Measurements from ENCODE around the gene ALAS2.
"Not testable (repeated sequence)": the region's sequence is repeated elsewhere in the genome, so short reads cannot be mapped to it uniquely, and the experiment has no call there.

The ALAS2 gene, protein sequence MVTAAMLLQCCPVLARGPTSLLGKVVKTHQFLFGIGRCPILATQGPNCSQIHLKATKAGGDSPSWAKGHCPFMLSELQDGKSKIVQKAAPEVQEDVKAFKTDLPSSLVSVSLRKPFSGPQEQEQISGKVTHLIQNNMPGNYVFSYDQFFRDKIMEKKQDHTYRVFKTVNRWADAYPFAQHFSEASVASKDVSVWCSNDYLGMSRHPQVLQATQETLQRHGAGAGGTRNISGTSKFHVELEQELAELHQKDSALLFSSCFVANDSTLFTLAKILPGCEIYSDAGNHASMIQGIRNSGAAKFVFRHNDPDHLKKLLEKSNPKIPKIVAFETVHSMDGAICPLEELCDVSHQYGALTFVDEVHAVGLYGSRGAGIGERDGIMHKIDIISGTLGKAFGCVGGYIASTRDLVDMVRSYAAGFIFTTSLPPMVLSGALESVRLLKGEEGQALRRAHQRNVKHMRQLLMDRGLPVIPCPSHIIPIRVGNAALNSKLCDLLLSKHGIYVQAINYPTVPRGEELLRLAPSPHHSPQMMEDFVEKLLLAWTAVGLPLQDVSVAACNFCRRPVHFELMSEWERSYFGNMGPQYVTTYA

DNA sequence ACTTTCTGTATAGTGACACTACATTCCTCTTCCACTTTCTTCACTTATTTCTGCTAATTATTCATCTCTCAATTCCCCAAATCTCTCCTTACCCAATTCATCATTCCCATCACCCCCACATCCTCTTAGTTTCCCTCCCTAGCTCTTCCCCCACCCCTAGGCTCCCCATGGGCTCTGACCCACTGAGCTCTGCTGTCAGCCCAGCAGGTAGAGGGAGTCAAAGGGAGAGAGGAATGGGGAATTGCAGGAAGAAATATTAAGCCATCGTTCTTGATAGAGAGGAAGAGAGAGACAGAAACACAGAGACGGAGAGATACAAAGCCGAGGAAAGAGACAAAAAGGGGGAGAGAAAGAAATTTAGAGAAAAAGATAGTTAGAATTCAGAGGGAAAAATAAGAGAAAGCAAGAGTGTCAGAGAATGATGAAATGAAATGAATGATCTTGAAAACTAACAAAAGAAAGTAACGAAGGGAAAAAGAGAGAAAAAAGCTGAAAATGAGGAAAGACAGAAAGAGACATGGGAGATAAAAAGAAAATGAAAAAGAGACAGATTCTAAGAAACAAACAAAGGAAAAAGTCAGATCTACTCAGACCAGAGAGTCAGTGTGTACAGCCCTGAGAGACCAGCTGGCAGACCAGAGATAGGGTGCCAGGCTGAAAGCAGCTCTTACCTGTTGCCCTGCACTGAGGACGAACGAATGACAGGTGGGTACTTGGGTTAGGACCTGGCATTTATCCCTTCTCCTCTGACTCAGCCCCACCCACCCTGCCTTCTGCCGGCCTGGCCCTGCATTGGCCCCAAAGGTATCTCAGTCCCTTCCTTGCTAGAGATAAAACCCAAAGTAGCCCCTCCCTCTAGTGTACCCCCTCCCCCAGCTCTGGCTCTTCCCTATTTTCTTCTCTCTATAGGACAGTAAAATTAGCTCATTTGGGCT is at the start of gene ALAS2:
Gene ALAS2, minus strand, starts transcription at position 707 of the 935 bp plus-strand sequence. CDS start 4,977 bp downstream, outside the sequence.
- no peak for DNase-seq (ENCODE audit: low spot score)

DNA sequence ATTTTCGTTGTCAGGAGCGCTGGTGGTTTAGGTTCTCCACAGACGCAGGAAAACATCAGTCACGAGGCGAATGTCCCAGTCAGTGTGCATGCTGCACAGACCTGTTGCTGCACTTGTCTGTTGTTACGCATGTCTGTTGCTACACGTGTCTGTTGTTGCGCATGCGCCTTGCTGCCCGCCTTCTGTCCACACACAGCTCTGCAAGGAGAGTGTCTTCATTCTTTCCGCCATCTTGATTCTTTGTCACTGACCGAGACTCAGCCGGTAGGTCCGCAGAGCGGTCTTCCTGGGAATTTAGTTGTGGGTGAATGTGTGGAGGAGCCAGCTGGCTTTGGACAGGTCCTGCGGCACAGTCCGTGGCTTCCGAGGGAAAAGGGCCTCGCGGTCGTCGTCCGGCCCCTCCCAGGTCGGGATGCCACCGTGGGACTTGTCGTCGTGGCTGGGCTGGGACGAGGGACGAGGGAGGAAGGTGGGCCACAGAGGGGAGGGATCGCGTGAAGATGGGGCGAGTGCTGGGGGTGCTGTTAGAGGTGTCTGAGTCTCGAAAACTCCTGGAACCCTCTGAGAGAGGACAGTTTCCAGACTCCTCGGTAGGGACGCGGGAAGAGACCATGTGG is 44.2 kb upstream of the ALAS2 start, which contains the start of gene PAGE2B:
Gene PAGE2B, plus strand, starts transcription at position 180 of the 617 bp plus-strand sequence. CDS start 1,012 bp downstream, outside the sequence.
- no peak for DNase-seq (ENCODE audit: low spot score)

DNA sequence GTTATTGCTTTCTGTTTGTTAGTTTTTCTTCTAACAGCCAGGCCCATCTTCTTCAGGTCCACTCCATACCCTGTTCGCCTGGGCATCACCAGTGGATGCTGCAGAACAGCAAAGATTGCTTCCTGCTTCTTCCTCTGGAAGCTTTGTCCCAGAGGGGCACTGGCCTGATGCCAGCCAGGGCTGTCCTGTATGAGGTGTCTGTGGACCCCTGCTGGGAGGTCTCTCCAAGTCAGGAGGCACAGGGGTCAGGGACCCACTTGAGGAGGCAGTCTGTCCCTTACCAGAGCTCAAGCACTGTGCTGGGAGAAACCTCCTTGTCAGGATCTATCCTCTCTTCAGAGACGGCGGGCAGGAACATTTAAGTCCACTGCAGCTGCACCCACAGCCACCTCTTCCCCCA is 41.5 kb upstream of the ALAS2 start:
- no peak for DNase-seq (ENCODE audit: low spot score)

DNA sequence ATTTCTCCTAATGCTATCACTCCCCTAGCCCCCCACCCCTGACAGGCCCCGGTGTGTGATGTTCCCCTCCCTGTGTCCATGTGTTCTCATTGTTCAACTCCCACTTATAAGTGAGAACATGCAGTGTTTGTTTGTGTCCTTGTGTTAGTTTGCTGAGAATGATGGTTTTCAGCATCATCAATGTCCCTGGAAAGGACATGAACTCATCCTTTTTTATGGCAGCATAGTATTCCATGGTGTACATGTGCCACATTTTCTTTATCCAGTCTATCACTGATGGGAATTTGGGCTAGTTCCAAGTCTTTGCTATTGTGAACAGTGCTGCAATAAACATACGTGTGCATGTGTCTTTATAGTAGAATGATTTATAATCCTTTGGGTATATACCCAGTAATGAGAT is 36.4 kb upstream of the ALAS2 start:
- DNase-seq (ENCODE audit: low spot score): not testable (repeated sequence)

DNA sequence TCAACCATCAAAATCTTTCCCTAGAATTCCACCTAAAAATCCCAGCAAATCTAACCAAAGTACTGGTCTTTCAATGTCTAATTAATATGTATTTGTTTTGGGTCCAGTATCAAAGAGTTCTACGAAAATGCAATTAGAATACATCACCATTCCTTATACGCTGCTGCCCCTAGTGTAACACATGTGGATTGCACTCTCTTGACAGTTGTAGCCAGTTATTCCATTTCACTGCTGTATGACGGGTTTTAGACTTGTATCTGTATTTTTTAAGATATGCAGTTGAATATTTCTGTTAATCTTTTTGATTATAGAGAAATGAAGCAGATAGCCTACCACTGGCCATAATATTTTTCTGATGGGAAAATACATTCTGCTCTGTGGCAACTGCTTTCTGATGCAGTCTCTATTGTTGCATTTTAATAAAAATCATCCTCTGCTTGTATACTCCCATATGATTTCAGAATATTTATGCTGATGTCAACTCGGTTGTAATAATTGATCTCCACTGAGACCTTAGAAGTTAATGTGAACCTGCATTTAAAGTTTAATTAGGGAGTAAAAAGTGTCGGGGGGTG is 27.0 kb upstream of the ALAS2 start:
- peak; percentile 14 for DNase-seq (ENCODE audit: low spot score)

DNA sequence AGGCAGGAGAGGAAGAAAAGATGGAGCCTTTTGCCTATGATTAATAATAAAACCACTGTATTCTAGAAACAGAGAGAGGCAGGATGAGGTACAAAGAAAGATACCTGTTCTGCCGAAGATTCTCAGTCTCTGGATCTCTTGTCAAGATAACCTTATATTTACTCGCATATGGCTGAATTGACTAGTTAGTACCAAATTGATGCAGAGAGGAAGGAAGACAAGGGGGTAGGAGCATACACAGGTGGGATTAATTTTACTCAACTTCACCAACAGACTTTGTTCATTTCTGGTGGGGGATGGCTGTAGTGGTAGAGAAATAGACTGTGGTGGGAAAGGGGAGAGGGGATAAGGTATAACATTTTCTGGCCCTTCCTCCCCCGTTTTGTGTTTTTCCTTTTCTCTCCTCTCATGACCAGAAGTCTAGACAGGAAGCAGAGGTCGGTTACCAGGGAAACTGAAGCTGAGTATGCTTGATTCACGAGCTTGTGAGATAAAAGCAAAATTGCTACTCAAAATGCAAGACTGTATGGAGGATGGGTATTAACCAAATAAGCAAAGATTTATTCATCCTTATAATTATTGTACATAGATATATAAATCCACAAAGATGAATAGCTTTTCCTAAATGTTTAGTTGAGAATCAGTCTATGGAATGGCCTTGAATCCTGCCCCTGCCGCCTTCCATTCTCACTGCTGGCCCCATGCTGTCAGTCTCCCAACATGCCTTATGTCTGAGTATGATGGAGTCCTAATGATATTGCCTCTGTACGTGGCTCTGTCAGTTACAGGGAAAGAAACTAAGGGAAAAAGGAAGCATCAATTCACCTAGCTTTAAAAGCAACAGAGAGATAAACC is 26.3 kb upstream of the ALAS2 start:
- no peak for DNase-seq (ENCODE audit: low spot score)

DNA sequence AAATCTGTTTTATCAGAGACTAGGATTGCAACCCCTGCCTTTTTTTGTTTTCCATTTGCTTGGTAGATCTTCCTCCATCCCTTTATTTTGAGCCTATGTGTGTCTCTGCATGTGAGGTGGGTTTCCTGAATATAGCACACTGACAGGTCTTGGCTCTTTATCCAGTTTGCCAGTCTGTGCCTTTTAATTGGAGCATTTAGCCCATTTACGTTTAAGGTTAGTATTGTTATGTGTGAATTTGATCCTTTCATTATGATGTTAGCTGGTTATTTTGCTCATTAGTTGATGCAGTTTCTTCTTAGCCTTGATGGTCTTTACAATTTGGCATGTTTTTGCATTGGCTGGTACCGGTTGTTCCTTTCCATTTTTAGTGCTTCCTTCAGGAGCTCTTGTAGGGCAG is 19.8 kb upstream of the ALAS2 start:
- DNase-seq (ENCODE audit: low spot score): not testable (repeated sequence)

DNA sequence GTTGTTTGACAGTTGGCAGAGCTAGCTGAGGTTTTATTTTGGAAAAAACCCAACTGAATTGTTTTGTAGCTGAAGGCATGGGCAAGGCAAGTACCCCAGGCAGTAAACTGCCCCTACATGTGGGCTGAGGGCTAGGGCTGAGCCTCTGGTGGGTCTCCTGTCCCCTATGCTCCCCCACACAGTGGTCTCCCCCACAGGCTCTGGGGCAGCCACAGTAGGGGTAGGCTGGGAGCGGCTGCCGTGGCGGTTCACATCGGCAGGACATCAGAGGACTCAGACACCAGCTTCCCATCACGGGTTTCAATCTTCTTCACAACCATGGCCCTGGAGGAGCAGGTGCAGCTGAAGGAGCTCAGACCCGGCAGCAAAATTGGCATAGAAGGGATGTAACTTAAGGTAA is 10.7 kb upstream of the ALAS2 start:
- DNase-seq (ENCODE audit: low spot score): no peak

DNA sequence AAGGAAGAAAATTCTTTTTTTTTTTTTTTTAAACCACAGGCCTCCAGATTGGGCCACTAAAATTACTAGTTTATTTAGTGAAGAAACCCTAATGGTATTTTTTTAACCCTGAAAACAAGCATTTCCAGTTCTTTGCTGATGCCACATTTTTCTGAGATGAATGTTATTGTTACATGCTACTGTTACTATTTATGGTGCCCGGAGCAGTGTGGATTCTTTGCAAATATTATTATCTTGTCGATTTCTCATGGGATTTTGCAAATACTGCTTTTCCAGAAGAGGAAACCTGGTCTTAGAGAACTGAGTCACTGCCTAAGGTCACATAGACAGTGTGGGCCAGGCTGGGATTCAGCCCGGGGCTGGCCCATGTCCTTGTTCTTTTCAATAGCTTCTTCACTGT is 8.7 kb upstream of the ALAS2 start:
- no peak for DNase-seq (ENCODE audit: low spot score)

DNA sequence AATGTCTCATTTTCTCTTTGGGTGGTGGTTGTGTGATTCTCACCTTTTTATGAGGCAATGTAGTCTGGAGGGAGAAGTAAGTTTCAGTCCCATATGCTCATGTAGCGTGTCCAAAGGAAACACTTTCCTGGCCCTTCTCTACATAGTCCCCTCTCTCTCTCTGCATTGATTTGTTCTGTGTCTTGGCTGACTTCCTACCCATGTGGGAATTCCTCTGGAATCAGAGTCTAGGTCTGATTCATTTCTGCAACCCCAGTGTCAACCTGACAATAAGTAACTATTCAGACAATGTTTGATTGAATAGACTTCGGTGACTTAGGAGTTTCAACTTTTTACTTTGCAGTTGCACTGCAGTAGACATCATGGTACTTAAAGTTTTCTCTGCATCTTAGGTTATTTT is 2.7 kb upstream of the ALAS2 start:
- no peak for DNase-seq (ENCODE audit: low spot score)

DNA sequence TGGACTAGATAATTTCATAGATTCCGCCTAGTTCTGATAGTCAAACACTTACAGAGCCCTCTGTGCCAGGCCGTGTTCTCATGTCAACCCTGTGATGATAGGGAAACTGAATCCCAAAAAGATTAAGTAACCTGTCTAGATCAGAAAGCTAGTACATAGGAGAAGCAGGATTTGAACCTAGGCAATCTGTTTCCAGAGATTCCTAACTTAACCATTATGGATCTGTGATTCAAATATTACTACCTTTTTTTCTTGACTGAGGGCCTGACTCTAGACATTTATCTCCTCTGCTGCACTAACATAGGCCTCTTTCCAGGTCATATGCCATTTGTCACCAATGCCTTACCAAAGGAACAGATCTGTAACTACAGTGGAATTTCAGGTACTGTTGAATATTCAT is 1.5 kb downstream of the ALAS2 start:
- DNase-seq (ENCODE audit: low spot score): no peak

DNA sequence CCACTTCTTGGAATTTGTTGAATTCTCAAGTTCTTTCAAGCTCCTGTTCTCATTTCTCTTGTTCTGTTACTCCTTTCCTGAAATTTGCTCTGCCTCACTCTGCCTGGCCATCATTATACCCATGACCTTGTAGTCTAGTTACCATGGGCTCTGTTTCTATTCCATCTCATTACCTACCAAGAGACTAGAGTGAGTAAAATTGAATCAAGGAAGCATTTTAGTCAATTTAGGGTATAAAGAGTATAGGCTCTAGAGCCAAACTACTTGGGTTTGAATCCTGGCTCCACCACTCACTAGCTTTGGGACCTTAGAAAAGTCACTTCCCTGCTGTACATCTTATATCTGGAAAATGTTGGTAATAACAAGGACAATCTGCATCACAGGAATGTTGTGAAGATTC is 2.2 kb downstream of the ALAS2 start:
- DNase-seq (ENCODE audit: low spot score): no peak

DNA sequence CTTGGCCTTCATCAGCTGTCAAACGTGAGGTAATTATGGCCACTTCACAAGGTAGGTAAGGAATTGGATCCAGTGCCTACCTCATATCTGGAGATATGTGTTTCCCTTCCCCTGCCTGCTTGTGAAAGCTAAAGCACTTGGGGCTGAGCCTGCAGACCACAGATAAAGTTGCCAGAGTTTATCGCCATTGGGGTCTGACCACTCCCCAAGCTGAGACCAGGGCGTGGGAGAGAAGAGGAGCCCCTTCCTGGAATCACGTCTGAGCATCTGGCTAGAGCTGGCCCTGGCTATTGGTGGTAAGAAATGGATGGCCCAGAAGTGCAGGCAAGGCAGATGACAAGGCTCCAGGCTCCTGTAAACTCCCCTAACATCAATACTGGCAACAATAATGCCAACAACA is 2.7 kb downstream of the ALAS2 start:
- no peak for DNase-seq (ENCODE audit: low spot score)

DNA sequence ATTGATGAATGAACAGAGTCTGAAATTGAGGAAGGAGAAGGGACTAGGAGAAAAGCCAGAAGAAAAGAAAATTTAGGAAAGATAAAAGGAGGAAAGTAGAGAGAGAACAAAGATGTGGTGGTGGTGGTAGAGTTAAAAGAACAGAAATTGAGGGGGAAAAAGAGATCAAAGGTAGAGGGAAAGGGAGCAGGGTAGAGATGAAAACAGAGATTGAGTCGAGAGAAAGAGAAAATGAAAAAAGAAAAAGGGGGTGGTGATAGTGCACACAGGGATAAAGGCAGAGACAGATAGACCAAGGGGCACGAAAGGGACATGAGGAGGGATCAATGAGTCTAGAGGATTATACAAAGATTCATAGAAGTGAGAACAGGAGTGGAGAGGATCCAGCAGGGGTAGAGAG is 3.9 kb downstream of the ALAS2 start:
- DNase-seq (ENCODE audit: low spot score): no peak

DNA sequence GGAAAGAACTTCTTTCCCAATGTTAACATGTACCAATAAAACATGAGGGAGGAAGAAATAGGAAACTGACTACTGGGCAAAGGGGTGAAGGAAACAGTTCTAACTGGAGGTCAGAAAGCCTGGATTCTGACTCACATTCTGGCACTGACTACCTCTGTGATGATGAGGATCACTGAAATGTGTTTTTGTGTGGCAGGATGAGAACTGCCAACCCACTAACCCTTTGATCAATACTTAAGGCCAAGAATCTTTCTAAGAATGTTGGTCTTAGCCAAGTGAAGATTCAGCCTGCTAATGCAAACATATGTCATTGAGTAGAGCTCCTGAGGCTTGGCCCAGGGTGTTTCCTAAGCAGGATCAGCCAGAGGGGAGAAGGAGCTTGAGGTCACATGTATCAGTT is 4.6 kb downstream of the ALAS2 start:
- no peak for DNase-seq (ENCODE audit: low spot score)

DNA sequence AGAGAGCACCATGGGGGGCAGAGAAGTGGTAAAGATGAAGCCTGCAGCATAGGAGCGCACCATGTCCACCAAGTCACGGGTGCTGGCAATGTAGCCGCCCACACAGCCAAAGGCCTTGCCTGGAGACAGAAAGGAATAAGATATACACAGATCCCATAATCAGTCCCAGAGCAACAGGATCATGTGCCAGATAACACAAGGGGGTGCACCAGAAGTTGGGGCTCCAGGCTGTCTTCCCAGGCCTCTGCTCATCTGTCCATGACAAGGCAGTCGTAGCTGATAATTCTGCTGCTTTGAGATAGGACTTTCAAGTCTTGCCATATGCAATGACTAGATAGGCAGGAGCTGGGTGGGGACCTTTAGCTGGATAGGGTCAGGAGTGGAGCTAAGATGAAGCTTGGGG is 15.9 kb downstream of the ALAS2 start:
- no peak for DNase-seq (ENCODE audit: low spot score)

DNA sequence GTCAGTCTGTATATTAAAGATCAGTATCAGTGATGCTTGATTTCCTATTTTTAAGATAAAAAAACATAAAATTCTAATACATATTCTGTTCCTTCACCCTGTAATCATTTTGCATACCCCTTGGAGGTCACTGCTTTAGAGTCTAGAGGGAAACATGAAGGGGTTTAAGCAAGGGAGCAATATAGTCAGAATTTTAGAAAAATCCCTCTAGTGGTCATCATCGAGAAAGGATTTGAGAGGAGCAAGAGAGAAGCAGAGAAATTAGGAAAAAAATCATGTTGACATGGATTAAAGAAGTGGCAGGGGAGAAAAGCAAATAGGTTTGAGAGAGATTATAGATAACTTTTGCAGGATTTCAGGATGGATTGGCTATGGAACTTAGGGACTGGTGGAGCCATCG is 19.5 kb downstream of the ALAS2 start:
- no peak for DNase-seq (ENCODE audit: low spot score)

DNA sequence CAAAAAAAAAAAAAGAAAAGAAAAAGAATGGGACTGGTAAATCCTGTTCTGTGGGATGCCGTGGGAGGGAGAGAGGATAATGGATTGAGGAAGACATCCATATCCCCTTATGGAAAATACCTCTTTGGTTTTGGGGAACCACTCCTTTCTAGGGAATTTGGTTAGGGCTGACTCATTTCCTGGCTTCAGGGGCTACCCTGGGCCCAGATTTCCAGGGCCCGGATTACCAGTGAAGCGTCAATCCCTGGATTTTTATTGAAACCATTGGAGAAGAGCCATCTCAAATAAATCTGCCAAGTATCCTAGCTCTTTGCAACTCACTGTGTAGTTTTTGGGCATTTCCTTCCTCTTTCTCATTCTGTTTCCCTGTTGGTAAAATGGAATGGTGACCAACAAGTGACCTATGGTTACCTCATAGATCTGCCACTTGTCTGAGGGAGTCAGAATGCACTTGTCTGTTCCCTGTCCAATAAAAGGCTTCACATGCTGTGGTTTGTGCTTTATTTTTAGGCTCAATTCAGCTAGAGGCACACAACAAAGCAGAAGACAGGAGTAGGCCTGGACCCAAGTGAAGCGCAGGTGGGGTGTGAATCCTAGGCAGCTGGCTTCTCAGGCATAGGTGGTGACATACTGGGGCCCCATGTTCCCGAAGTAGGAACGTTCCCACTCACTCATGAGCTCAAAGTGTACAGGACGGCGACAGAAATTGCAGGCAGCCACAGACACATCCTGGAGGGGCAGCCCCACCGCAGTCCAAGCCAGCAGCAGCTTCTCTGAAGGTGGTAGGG is 22.0 kb downstream of the ALAS2 start:
- no peak for DNase-seq (ENCODE audit: low spot score)

DNA sequence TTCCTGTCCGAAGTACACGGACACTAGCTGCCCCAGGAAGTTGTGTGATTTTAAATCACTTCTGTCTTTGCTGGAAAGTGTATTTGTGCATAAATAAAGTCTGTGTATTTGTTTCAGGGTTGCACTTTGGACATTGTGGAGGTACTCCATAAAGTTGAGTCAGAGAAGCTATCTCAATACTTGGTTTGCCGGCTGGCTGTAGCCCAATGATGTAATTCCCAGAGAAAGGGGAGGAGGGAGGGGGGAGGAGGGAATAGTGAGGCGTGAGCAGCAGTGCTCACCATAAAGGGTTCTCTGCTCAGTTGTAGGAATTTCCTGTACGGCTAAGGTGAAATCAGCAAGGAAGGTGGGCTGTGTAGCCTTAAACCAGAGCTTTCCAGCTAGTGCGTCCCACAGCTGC is 23.1 kb downstream of the ALAS2 start:
- DNase-seq (ENCODE audit: low spot score): no peak

Measured in COLO829 (cell line).